OCI-LY7 (cell line): ENCODE results near the gene APH1A.

ENCODE experiments used
- EZH2phosphoT487 ChIP-seq: fragments of 200-600 bp; sonication (generic); IDR thresholded peaks from 2 replicates; pipeline ENCODE4 v1.6.1; 2018; ENCODE audit warnings: low read depth, borderline replicate concordance, mild to moderate bottlenecking, mixed run types, antibody characterized with exemption, low read length, moderate library complexity, mixed read lengths
- TF ChIP-seq, protein P1 (sequence below): fragments of 200-600 bp; sonication (generic); conservative IDR thresholded peaks from 2 replicates; pipeline ENCODE4 v1.5.1; 2014; ENCODE audit warnings: mild to moderate bottlenecking, antibody characterized with exemption, low read length, moderate library complexity, mixed read lengths

GRCh38 chr1:150267896-150268295 is 920 bp downstream of the APH1A start:
- TF ChIP-seq, protein P1, sequence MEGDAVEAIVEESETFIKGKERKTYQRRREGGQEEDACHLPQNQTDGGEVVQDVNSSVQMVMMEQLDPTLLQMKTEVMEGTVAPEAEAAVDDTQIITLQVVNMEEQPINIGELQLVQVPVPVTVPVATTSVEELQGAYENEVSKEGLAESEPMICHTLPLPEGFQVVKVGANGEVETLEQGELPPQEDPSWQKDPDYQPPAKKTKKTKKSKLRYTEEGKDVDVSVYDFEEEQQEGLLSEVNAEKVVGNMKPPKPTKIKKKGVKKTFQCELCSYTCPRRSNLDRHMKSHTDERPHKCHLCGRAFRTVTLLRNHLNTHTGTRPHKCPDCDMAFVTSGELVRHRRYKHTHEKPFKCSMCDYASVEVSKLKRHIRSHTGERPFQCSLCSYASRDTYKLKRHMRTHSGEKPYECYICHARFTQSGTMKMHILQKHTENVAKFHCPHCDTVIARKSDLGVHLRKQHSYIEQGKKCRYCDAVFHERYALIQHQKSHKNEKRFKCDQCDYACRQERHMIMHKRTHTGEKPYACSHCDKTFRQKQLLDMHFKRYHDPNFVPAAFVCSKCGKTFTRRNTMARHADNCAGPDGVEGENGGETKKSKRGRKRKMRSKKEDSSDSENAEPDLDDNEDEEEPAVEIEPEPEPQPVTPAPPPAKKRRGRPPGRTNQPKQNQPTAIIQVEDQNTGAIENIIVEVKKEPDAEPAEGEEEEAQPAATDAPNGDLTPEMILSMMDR = no peak
- TF ChIP-seq EZH2phosphoT487 = no peak
